A673 (cell line): ENCODE data around the gene MDFI. TPM values are rescaled to one million over a fixed set of nuclear protein-coding genes. Genes with fewer than 3 reads are reported as not detected.

Experiments used
- BruUV-seq: library from RNA; stranded (reverse); fragments of 400-500 nt; replicated peaks from 2 replicates; lab custom pipeline; 2021; lab: Mats Ljungman, UMichigan
- CTCF ChIA-PET: fragments of 300-600 bp; sonication (Branson Sonifier 250); formaldehyde crosslinking; loops from one replicate; lab custom pipeline; 2022; ENCODE audit warnings: antibody characterized with exemption; lab: Charles Lee
- POLR2A ChIA-PET: fragments of 300-600 bp; sonication (Branson Sonifier 250); formaldehyde crosslinking; loops from one replicate; lab custom pipeline; 2022; ENCODE audit warnings: antibody characterized with exemption; ENCODE audit not compliant: low non-redundant PET; lab: Charles Lee
- DNase-seq: peaks from one replicate; pipeline ENCODE4 v3.0.0-alpha.2; 2015; ENCODE audit warnings: low spot score
- H3K27ac ChIP-seq: fragments of 200-600 bp; sonication (generic); 2 replicates; pipeline ENCODE4 v1.5.1; 2016; ENCODE audit warnings: mixed run types, low read depth, mild to moderate bottlenecking, mixed read lengths, antibody characterized with exemption, low read length; ENCODE audit not compliant: poor library complexity, severe bottlenecking
- H3K27me3 ChIP-seq: fragments of 200-600 bp; sonication (generic); replicated peaks from 2 replicates; pipeline ENCODE4 v1.6.1; 2017; ENCODE audit warnings: mixed run types, low read depth, mild to moderate bottlenecking, mixed read lengths, antibody characterized with exemption, low read length; ENCODE audit not compliant: insufficient read depth, poor library complexity
- H3K36me3 ChIP-seq: fragments of 200-600 bp; sonication (generic); 2 replicates; pipeline ENCODE4 v1.6.1; 2016; ENCODE audit warnings: mixed run types, mild to moderate bottlenecking, mixed read lengths, antibody characterized with exemption, low read length; ENCODE audit not compliant: insufficient read depth, poor library complexity, severe bottlenecking
- H3K4me1 ChIP-seq: fragments of 200-600 bp; sonication (generic); 2 replicates; pipeline ENCODE4 v1.6.1; 2017; ENCODE audit warnings: mixed run types, mild to moderate bottlenecking, mixed read lengths, antibody characterized with exemption, low read length; ENCODE audit not compliant: insufficient read depth, poor library complexity, severe bottlenecking
- H3K4me3 ChIP-seq: fragments of 200-600 bp; sonication (generic); 2 replicates; pipeline ENCODE4 v1.5.1; 2016; ENCODE audit warnings: low read depth, mixed run types, mild to moderate bottlenecking, mixed read lengths, low read length; ENCODE audit not compliant: poor library complexity, severe bottlenecking
- H3K9me3 ChIP-seq: fragments of 200-600 bp; sonication (generic); 2 replicates; pipeline ENCODE4 v1.6.1; 2016; ENCODE audit warnings: mixed run types, low read depth, mild to moderate bottlenecking, mixed read lengths, antibody characterized with exemption, low read length; ENCODE audit not compliant: poor library complexity, severe bottlenecking
- EZH2 ChIP-seq: fragments of 200-600 bp; sonication (generic); IDR thresholded peaks from 2 replicates; pipeline ENCODE4 v1.6.1; 2017; ENCODE audit warnings: borderline replicate concordance, low read depth, mild to moderate bottlenecking, mixed read lengths, antibody characterized with exemption, low read length; ENCODE audit not compliant: poor library complexity, severe bottlenecking
- intact Hi-C: fragments of 100-400 bp; cut with micrococcal nuclease; formaldehyde crosslinking; loops from one replicate; pipeline ENCODE4 v1.10.0; 2022; ENCODE audit not compliant: unreplicated experiment
- total RNA-seq: library from RNA; stranded (reverse); gene quantifications from 2 replicates; pipeline ENCODE4 v1.2.3, GENCODE V29; 2021
- TF ChIP-seq, protein P1 (sequence below): fragments of 300-800, 200-600 bp; sonication (generic); conservative IDR thresholded peaks from 2 replicates; pipeline ENCODE4 v1.5.1; 2017; ENCODE audit warnings: low read depth, mild to moderate bottlenecking, antibody characterized with exemption, low read length, moderate library complexity, mixed read lengths

MDFI gene
- total RNA-seq, 1 experiment from 2014 or later = 342 TPM

DNA sequence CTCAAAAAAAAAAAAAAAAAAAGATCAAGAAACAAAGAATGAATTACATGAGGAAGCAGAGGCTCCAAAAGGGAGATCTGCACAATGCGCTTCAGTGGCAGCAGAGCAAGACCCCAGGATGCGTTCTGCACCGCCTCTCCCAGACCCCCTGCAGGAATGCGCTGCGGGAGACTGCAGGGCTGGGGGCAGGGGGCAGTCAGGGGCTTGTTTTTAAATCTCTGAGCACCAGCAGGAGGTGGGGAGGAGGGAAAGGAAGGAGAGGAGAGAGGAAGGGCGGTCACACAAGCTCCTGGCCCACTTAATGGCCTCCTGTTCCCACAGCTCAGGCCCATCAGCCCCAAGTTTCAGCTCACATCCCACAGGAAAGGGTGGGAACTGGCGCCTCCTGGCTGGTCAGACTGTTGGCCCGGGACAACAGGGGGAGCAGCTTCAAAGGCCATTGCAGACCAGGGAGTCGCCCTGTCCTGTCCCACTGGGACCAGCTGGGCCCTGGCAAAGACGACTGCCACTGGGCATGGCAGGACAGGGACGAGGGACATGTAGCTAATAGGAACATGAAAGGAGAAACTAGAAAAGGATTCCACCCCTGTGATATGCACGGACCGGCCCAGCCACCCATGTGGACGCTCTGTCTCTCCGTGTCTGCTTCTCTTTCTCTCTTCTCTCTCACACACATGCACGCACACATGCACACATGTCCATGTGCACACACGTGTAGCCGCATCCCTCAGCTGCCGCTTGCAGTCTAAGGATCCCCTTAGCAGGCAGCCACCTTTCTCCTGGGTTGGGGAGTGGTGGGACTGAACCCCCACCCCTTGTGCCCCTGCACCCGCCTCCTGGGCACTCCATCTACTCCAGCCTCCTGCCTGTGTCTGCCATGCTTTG is 62.4 kb downstream of the MDFI start:
- H3K4me3 ChIP-seq = no peak overlapping the region
- no peaks in the 10 kb centered on the region for H3K9me3 ChIP-seq
- no peaks in the 10 kb centered on the region for H3K36me3 ChIP-seq
- POLR2A ChIA-PET = no interaction called here
- intact Hi-C loops = loop anchor here (10.0 kb wide), 1 partner anchor 74 kb away; the partner anchor contains the start of gene FRS3
- no peak overlapping the region for H3K27ac ChIP-seq
- CTCF ChIA-PET = interaction anchor here (0.6 kb wide), 1 partner anchor 346 kb away, joined by 3 read pairs; no protein-coding TSS in a partner anchor
- H3K27me3 ChIP-seq = no peaks in the 10 kb centered on the region
- peaks cover 18% of the 10 kb centered on the region for H3K4me1 ChIP-seq
- TF ChIP-seq EZH2 = no peak
- TF ChIP-seq, protein P1, sequence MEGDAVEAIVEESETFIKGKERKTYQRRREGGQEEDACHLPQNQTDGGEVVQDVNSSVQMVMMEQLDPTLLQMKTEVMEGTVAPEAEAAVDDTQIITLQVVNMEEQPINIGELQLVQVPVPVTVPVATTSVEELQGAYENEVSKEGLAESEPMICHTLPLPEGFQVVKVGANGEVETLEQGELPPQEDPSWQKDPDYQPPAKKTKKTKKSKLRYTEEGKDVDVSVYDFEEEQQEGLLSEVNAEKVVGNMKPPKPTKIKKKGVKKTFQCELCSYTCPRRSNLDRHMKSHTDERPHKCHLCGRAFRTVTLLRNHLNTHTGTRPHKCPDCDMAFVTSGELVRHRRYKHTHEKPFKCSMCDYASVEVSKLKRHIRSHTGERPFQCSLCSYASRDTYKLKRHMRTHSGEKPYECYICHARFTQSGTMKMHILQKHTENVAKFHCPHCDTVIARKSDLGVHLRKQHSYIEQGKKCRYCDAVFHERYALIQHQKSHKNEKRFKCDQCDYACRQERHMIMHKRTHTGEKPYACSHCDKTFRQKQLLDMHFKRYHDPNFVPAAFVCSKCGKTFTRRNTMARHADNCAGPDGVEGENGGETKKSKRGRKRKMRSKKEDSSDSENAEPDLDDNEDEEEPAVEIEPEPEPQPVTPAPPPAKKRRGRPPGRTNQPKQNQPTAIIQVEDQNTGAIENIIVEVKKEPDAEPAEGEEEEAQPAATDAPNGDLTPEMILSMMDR = no peak
- no peak for DNase-seq
- no TSS peak for BruUV-seq

DNA sequence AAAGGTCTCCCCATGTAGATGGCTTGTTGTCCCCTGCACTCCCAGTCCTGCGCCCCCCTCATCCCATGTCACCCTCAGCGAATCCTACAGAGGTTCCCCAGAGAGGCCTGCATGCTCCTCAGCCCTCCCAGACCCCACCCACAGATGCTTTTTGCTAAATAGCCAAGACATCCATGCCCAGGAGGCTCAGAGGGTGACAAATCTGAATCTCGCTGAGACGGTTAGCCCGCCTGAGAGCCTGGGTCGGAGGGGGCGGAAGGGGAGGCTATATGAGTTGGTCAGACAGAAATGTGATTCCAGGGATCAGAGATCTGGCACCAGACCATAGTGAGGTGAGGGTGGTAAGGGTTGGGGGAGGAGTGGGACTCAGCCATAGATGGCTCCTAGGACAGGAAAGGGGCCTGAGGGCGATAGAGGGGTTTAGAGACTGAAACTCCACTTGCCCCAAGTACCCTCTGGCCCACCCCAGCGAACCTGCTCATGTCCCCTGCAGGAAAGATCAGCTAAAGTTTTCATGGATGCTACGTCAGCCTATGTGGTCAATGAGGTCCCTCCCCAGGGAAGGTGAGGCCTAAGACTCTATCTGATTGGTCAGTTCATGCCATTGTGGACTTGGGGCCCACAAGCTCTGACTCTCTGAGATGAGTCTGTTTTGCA is 63.9 kb downstream of the MDFI start:
- CTCF ChIA-PET = no interaction called here
- POLR2A ChIA-PET = no interaction called here
- intact Hi-C loops = loop anchor here (10.0 kb wide), 1 partner anchor 73 kb away; the partner anchor contains the start of gene FRS3
- TF ChIP-seq, protein P1 = no peak
- no peak for TF ChIP-seq EZH2
- Histone ChIP-seq H3K27ac (no peak overlapping the region), H3K27me3 (no peaks in the 10 kb centered on the region), H3K9me3 (no peaks in the 10 kb centered on the region), H3K36me3 (no peaks in the 10 kb centered on the region), H3K4me1 (peaks cover 16% of the 10 kb centered on the region), H3K4me3 (no peak overlapping the region)
- no TSS peak for BruUV-seq
- no peak for DNase-seq

DNA sequence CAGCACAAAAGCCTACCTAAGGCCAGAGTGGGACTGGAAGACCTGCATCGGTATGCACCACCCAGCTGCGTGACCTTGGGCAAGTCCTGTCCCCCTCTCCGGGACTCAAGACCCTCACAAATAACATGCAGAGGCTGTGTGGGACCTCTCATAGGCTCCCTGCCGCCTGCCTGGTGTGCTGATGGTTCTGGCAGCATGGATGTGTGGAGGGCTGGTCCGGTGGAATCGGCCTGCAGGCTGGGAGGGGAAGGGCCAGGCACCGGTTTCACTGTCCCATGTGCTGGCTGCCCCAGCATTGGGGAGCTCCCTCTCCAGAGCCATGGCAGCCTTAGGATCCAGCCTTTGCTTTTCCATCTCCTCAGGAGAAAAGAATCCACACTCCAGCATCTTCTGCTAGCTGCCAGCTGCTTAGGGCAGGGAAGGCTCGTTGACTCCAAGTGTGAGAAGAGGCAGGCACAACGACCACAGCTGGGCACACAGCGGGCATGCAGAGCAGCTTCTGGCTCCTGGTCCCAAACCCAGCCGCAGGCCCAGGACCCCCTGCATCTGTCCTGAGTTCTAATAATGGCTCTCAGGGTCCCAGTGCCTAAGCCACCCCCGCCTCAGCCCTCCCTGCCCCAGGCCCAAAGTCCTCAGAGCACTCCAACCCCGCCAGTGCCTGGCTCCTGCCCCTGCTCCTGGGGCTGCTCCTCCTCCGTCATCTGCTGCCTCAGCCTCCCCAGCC is 64.7 kb downstream of the MDFI start:
- TF ChIP-seq, protein P1 = no peak
- TF ChIP-seq EZH2 = no peak
- Histone ChIP-seq H3K4me1 (peaks cover 9% of the 10 kb centered on the region), H3K27me3 (no peaks in the 10 kb centered on the region), H3K27ac (no peak overlapping the region), H3K4me3 (no peak overlapping the region), H3K9me3 (no peaks in the 10 kb centered on the region), H3K36me3 (no peaks in the 10 kb centered on the region)
- ChIA-PET CTCF (no interaction called here), POLR2A (no interaction called here)
- no peak for DNase-seq
- intact Hi-C loops = loop anchor here (10.0 kb wide), 1 partner anchor 72 kb away; the partner anchor contains the start of gene FRS3
- BruUV-seq = no TSS peak
